Activated CD4-positive, alpha-beta T cell treated with anti-CD3 and anti-CD28 coated beads, Interleukin-10, Interleukin-2, amounts not matched to agents 100 ng/mL and 50 ng/mL, durations not matched to agents 16 hours and 8 hours (primary cell): ENCODE measurements around the gene NBR1.
A peak's percentile ranks its signal among the peaks of the same experiment; 100 is the strongest.
"Not testable (repeated sequence)": the region's sequence is repeated elsewhere in the genome, so short reads cannot be mapped to it uniquely, and the experiment has no call there.

ENCODE experiments used
- DNase-seq: peaks from one replicate; pipeline ENCODE4 v3.0.0-alpha.2; 2020

Gene NBR1

GRCh38 chr17:43216762-43217613, 46.0 kb downstream of the NBR1 start:
- no peak for DNase-seq

- no peak for DNase-seq
These were observed 46.6 kb downstream of the NBR1 start for GRCh38 chr17:43217614-43218087.

DNA sequence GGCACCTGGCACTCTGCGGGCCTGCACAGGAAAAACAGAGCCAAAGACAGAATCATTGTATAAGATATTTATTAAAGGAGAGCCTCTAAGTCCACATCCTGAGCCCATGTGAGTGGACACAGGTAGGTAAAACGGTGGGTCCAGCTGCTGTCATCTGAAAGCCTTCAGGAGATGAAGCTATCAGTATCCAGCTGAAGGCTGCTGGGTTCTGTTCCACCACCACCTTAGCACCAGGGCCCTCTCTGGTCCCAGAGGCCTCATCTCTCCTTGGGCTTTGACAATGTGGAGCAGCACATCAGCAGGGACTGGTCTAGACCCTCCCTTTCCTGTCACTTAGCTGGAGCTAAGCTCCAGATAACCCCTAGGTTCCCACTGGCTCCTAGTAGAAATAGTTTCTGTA, 48.0 kb downstream of the NBR1 start:
- no peak for DNase-seq

GRCh38 chr17:43219746-43220380, 48.8 kb downstream of the NBR1 start:
- DNase-seq: no peak

GRCh38 chr17:43220511-43221125, 49.6 kb downstream of the NBR1 start:
- DNase-seq: no peak

DNA sequence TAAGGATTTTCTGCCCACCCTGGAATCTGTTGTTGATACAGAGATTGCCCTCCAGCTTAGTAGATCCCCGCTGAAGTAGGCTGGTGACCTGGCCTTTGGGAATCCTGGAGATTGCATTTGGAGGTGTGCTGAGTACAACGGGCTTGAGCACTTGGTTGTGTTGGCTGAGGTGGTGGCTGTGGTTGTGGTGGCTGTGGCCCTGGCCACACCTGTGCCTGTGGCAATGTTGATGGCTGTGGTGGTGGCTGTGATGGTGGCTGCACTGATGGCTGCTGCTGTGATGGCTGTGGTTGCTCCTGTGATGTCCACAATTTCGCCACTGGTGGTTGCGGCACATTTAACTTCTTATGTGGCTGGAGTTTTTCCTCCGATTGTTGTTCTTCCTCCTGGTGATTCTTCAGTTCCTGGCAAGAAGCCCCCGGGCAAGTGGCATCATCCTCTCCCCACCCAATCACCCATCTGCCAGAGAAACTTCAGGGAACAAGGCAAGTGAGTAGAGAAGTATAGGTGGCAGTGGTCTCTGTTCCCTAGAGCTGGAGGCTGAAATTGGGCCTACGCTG, 53.2 kb downstream of the NBR1 start:
- no peak for DNase-seq

- DNase-seq: no peak
These were observed 55.4 kb downstream of the NBR1 start for GRCh38 chr17:43226393-43226792.

DNA sequence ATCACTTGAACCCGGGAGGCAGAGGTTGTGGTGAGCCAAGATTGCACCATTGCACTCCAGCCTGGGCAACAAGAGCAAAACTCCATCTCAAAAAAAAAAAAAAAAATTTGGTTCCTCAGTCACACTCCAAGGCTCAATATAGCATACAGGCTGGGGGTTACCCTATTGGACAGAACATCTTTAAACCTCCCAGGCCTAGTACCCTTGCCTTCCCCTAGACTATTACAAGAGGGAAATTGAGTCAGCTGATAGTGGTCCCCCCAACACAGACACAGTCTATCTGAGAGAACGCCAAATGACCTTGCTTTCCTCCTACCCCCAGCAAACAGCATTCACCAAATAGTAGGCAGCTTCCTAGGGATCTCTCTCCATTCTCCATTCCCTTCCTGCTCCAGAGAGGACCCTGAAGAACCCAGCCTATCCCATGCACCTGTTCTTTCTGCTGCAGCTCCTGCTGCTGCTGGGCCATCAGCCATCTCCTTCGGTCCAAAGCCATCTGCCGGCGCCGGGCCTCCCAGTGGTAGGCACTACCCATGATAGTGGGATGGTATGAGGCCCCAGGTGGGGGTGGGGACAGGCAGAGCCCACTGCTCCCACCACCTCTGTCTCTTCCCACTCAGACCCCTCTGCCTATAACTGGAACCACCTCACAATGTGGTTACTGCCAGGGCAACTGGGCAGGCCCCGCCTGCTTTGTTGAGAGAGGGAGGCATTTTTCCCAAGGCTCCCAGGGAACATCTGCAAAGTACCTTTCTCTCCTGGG, 57.2 kb downstream of the NBR1 start, which contains the start of gene CCDC200:
CCDC200 (minus strand) TSS at position 604 of the 763 bp plus-strand sequence; CDS start at position 535, 69 bp downstream.
- not testable (repeated sequence) for DNase-seq

- DNase-seq: not testable (repeated sequence)
These were observed 60.4 kb downstream of the NBR1 start for GRCh38 chr17:43231205-43232020.

- DNase-seq: peak; percentile 30
These were observed 61.1 kb downstream of the NBR1 start for GRCh38 chr17:43232021-43232699.

- peak; percentile 54 for DNase-seq
These were observed 62.2 kb downstream of the NBR1 start for GRCh38 chr17:43233263-43233662.

DNA sequence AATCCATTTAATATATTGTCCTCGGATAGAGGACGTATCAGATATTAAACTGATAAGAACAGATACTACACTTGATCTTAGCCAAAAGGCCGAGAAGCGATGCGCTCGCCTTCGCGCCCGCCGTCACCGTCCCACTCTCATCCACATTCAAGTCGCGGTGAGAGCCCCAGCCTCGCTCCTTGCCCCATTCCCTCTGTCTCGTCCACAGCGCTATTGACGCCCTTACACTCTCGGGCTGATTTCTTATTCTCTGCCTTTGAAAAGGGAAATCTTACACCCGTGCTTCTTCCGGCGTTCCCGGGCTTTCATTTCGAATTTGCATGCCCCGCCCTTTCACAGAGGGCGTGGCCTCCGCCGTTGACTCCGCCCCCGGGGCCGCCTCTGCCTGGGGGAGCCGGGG, 62.9 kb downstream of the NBR1 start, which contains the start of gene RNU2-1:
RNU2-1 (minus strand) TSS at position 101 of the 400 bp plus-strand sequence.
- not testable (repeated sequence) for DNase-seq

GRCh38 chr17:43239597-43239996, 68.6 kb downstream of the NBR1 start:
- DNase-seq: not testable (repeated sequence)

- not testable (repeated sequence) for DNase-seq
These were observed 69.8 kb downstream of the NBR1 start for GRCh38 chr17:43240596-43241352.

DNA sequence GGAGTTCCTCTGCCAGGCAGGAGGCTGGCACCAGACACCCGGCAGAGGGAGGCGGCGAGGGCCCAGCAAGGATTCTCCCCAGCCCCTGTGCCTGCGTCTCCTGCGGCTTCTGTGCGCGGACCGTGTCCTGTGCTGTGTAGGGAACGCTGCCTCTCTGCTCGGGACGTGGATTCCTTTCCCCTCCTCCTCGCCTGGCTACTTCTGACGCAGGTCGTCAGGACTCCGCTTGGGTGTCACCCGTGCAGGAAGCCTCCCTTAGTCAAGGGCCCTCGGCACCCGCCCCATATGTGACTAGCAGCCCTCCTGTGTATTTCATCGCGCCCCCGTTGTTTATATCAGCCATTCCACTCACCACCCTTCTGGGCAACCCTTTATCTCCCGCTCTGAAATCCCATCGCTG, 75.4 kb downstream of the NBR1 start:
- not testable (repeated sequence) for DNase-seq
